H1 (cell line): Measurements from ENCODE around the gene MAP1B. TPM values are rescaled to one million over a fixed set of nuclear protein-coding genes. Genes with fewer than 3 reads are reported as not detected.

Experiments
- CTCF ChIA-PET: fragments of 300-600 bp; sonication (Branson Sonifier 250); formaldehyde crosslinking; loops from one replicate; lab custom pipeline; 2021; ENCODE audit not compliant: partially characterized antibody; lab: Charles Lee
- POLR2A ChIA-PET: fragments of 300-600 bp; sonication (Branson Sonifier 250); formaldehyde crosslinking; loops from one replicate; lab custom pipeline; 2021; ENCODE audit warnings: inconsistent platforms; ENCODE audit not compliant: partially characterized antibody; lab: Charles Lee
- DNase-seq, 2 experiments: peaks; one replicate each; pipeline versions ENCODE4 v3.0.0 to v3.0.0-alpha.2; 2010 to 2022; ENCODE audit warnings: low spot score in 2 of 2, low read depth in 1 of 2, mixed read lengths in 1 of 2
- FAIRE-seq: peaks from 2 replicates; lab custom pipeline; 2011; peaks lifted over from hg19 to GRCh38; lab: Jason Lieb, UNC
- H2AFZ ChIP-seq: 2 replicates; pipeline ENCODE4 v1.8.1; 2012; ENCODE audit warnings: low read length, inconsistent platforms
- H2AK5ac ChIP-seq: 2 replicates; pipeline ENCODE4 v1.6.1; 2013; ENCODE audit warnings: low read depth, low read length
- H2BK120ac ChIP-seq: replicated peaks from 2 replicates; pipeline ENCODE3; 2013; ENCODE audit warnings: low read depth, low read length, inconsistent platforms
- H2BK12ac ChIP-seq: 2 replicates; pipeline ENCODE4 v1.6.1; 2013; ENCODE audit warnings: low read depth, low read length
- H2BK15ac ChIP-seq: 2 replicates; pipeline ENCODE4 v1.6.1; 2013; ENCODE audit warnings: low read length
- H2BK20ac ChIP-seq: 2 replicates; pipeline ENCODE4 v1.6.1; 2013; ENCODE audit warnings: low read length
- H2BK5ac ChIP-seq: 2 replicates; pipeline ENCODE4 v1.6.1; 2013; ENCODE audit warnings: low read depth, low read length
- H3K14ac ChIP-seq: 2 replicates; pipeline ENCODE4 v1.6.1; 2013; ENCODE audit warnings: inconsistent platforms; ENCODE audit not compliant: insufficient read length
- H3K18ac ChIP-seq: 2 replicates; pipeline ENCODE4 v1.6.1; 2013; ENCODE audit warnings: low read length; ENCODE audit errors: extremely low read depth
- H3K23ac ChIP-seq: 2 replicates; pipeline ENCODE4 v1.6.1; 2013; ENCODE audit warnings: inconsistent platforms; ENCODE audit not compliant: insufficient read length
- H3K23me2 ChIP-seq: 2 replicates; pipeline ENCODE4 v1.6.1; 2013; ENCODE audit warnings: low read depth, low read length
- H3K27ac ChIP-seq: 2 replicates; pipeline ENCODE4 v1.6.1; 2011; ENCODE audit warnings: low read depth, low read length, inconsistent platforms
- H3K27me3 ChIP-seq, 4 experiments: replicated peaks in 1 of 4; 1 replicate in 1 of 4; 2 replicates in 3 of 4; pipeline versions ENCODE4 v1.6.1 to v1.8.1; 2011 to 2013; ENCODE audit warnings: low read length in 3 of 4, mild to moderate bottlenecking in 3 of 4, inconsistent platforms in 2 of 4, mixed read lengths in 2 of 4, moderate library complexity in 1 of 4; ENCODE audit not compliant: control insufficient read depth in 3 of 4, insufficient read depth in 3 of 4; ENCODE audit errors: extremely low read depth in 1 of 4
- H3K36me3 ChIP-seq, 4 experiments: 2 replicates each; pipeline versions ENCODE4 v1.6.1 to v1.8.1; 2011 to 2013; ENCODE audit warnings: mild to moderate bottlenecking in 4 of 4, low read length in 3 of 4, moderate library complexity in 2 of 4, control low read depth in 1 of 4, inconsistent platforms in 1 of 4; ENCODE audit not compliant: insufficient read depth in 4 of 4, control insufficient read depth in 2 of 4
- H3K4ac ChIP-seq: replicated peaks from 2 replicates; pipeline ENCODE3; 2013; ENCODE audit warnings: low read length, low read depth, mixed read lengths, inconsistent platforms; ENCODE audit not compliant: insufficient read length
- H3K4me1 ChIP-seq, 4 experiments: replicated peaks in 1 of 4; 1 replicate in 1 of 4; 2 replicates in 3 of 4; pipeline versions ENCODE4 v1.6.1 to v1.8.1; 2011 to 2013; ENCODE audit warnings: low read length in 3 of 4, inconsistent platforms in 2 of 4, mixed read lengths in 1 of 4; ENCODE audit not compliant: insufficient read depth in 4 of 4, control insufficient read depth in 3 of 4
- H3K4me2 ChIP-seq, 2 experiments: 2 replicates each; pipeline versions ENCODE4 v1.6.1 to v1.8.1; 2011 to 2013; ENCODE audit warnings: low read depth in 2 of 2, low read length in 2 of 2, control low read depth in 1 of 2, inconsistent platforms in 1 of 2, mild to moderate bottlenecking in 1 of 2; ENCODE audit not compliant: insufficient read depth in 1 of 2
- H3K4me3 ChIP-seq, 4 experiments: fragments of 200-600, 300-600 bp in 1 of 4; sonication (generic), shearing (Covaris generic), sonication (Bioruptor Twin) in 1 of 4; 2 replicates each; pipeline versions ENCODE4 v1.5.1 to v1.8.1; 2011 to 2016; ENCODE audit warnings: low read length in 4 of 4, low read depth in 3 of 4, control low read depth in 2 of 4, inconsistent platforms in 2 of 4, mild to moderate bottlenecking in 2 of 4, mixed read lengths in 1 of 4, moderate library complexity in 1 of 4; ENCODE audit not compliant: insufficient read depth in 2 of 4; ENCODE audit errors: extremely low read depth in 1 of 4
- H3K56ac ChIP-seq: replicated peaks from 2 replicates; pipeline ENCODE3; 2013; ENCODE audit warnings: low read depth, mild to moderate bottlenecking, mixed read lengths, low read length, inconsistent platforms; ENCODE audit not compliant: insufficient read length
- H3K79me1 ChIP-seq: 2 replicates; pipeline ENCODE4 v1.6.1; 2013; ENCODE audit warnings: low read depth, low read length, control low read depth
- H3K79me2 ChIP-seq, 2 experiments: 2 replicates each; pipeline versions ENCODE4 v1.6.1 to v1.8.1; 2012 to 2013; ENCODE audit warnings: low read length in 2 of 2, mild to moderate bottlenecking in 2 of 2, inconsistent platforms in 1 of 2; ENCODE audit not compliant: insufficient read depth in 2 of 2, control insufficient read depth in 1 of 2
- H3K9ac ChIP-seq, 4 experiments: replicated peaks in 1 of 4; 1 replicate in 1 of 4; 2 replicates in 3 of 4; pipeline versions ENCODE4 v1.6.1 to v1.8.1; 2011 to 2013; ENCODE audit warnings: low read depth in 3 of 4, low read length in 3 of 4, control low read depth in 2 of 4, mild to moderate bottlenecking in 2 of 4, moderate library complexity in 2 of 4, inconsistent platforms in 1 of 4; ENCODE audit errors: extremely low read depth in 1 of 4
- H3K9me3 ChIP-seq, 2 experiments: 2 replicates each; pipeline versions ENCODE4 v1.6.1 to v1.8.1; 2012 to 2013; ENCODE audit warnings: mild to moderate bottlenecking in 2 of 2, moderate library complexity in 2 of 2, control low read depth in 1 of 2, inconsistent platforms in 1 of 2, low read depth in 1 of 2, low read length in 1 of 2, mixed read lengths in 1 of 2; ENCODE audit not compliant: insufficient read depth in 2 of 2
- H4K20me1 ChIP-seq, 2 experiments: replicated peaks in 1 of 2; 2 replicates each; pipeline versions ENCODE3 to v1.8.1; 2011 to 2013; ENCODE audit warnings: inconsistent platforms in 2 of 2, low read length in 2 of 2, mild to moderate bottlenecking in 1 of 2; ENCODE audit not compliant: insufficient read depth in 2 of 2, control insufficient read depth in 1 of 2
- H4K5ac ChIP-seq: 2 replicates; pipeline ENCODE4 v1.6.1; 2013; ENCODE audit warnings: low read length, low read depth, mixed read lengths, inconsistent platforms; ENCODE audit not compliant: insufficient read length
- H4K8ac ChIP-seq: 2 replicates; pipeline ENCODE4 v1.8.0; 2013; ENCODE audit warnings: mild to moderate bottlenecking, moderate library complexity, low read length, inconsistent platforms; ENCODE audit not compliant: insufficient read depth; ENCODE audit errors: extremely low read depth
- H4K91ac ChIP-seq: replicated peaks from 2 replicates; pipeline ENCODE3; 2013; ENCODE audit warnings: low read length, mixed read lengths, inconsistent platforms; ENCODE audit not compliant: insufficient read length
- CEBPB ChIP-seq: IDR thresholded peaks from 2 replicates; pipeline ENCODE4 v1.6.1; 2012; ENCODE audit warnings: low read depth, low read length
- EGR1 ChIP-seq: IDR thresholded peaks from 2 replicates; pipeline ENCODE4 v1.6.1; 2011; ENCODE audit warnings: low read depth, low read length, borderline replicate concordance
- HDAC6 ChIP-seq: IDR thresholded peaks from one replicate; pipeline ENCODE4 v1.7.1; 2012; ENCODE audit warnings: low read depth, mild to moderate bottlenecking, inconsistent platforms, low read length, moderate library complexity
- PHF8 ChIP-seq: fragments of 200-600 bp; sonication (generic); conservative IDR thresholded peaks from 2 replicates; pipeline ENCODE4 v1.7.1; 2012; ENCODE audit warnings: low read depth, mild to moderate bottlenecking, inconsistent platforms, low read length, moderate library complexity
- SAP30 ChIP-seq: fragments of 300-600 bp; sonication (generic); IDR thresholded peaks from 2 replicates; pipeline ENCODE4 v1.7.1; 2012; ENCODE audit warnings: low read length, moderate library complexity, mild to moderate bottlenecking, inconsistent platforms; ENCODE audit not compliant: insufficient read depth, insufficient replicate concordance
- SP2 ChIP-seq: IDR thresholded peaks from 2 replicates; pipeline ENCODE4 v1.6.1; 2012; ENCODE audit warnings: mild to moderate bottlenecking, low read length, inconsistent platforms
- WGBS, 2 experiments: shearing (Covaris generic) in 1 of 2; methylation state at CpG; one replicate each; pipeline versions ENCODE4 v1.1.6 to v1.1.7; 2013 to 2015; ENCODE audit warnings: low lambda C conversion rate in 2 of 2, mixed read lengths in 2 of 2, inconsistent platforms in 1 of 2, low coverage in 1 of 2, missing lambda C conversion rate in 1 of 2; ENCODE audit not compliant: insufficient replicate concordance in 2 of 2, insufficient coverage in 1 of 2, insufficient read length in 1 of 2; ENCODE audit errors: extremely low coverage in 1 of 2, missing lambda C conversion rate in 1 of 2; 5-methylcytosine and 5-hydroxymethylcytosine counted together
- polyA plus RNA-seq, 7 experiments: library from polyadenylated mRNA; depleted of rRNA in 3 of 7; stranded (reverse) in 5 of 7; unstranded in 2 of 7; fragments of >200 nt in 5 of 7; fragments of 200-250 nt in 2 of 7; gene quantifications; 1 replicate in 5 of 7; 2 replicates in 1 of 7; 4 replicates in 1 of 7; pipeline versions ENCODE4 v1.2.1 to v1.2.3, GENCODE V29; 2011 to 2013; ENCODE audit warnings: missing spikeins in 2 of 7, mixed read lengths in 2 of 7
- total RNA-seq: library from RNA; stranded (reverse); fragmentation: NEBNext Ultra II Directional; extraction: Animal tissue kit (Norgen Biotek cat#: 25700); gene quantifications from 2 replicates; pipeline ENCODE4 v1.2.1, GENCODE V29; 2021
- TF ChIP-seq, protein P1 (sequence below): IDR thresholded peaks from 2 replicates; pipeline ENCODE4 v1.6.1; 2011; ENCODE audit warnings: low read length, improper control_type of control experiment
- TF ChIP-seq, protein P2 (sequence below): IDR thresholded peaks from 2 replicates; pipeline ENCODE4 v1.6.1; 2012; ENCODE audit warnings: low read length, inconsistent platforms

The MAP1B gene
- total and polyA plus RNA-seq, 2 of the 8 experiments (the other 6 are each of a cell fraction or from before 2014, with no cell fraction given), result 24.5 to 120 TPM

DNA sequence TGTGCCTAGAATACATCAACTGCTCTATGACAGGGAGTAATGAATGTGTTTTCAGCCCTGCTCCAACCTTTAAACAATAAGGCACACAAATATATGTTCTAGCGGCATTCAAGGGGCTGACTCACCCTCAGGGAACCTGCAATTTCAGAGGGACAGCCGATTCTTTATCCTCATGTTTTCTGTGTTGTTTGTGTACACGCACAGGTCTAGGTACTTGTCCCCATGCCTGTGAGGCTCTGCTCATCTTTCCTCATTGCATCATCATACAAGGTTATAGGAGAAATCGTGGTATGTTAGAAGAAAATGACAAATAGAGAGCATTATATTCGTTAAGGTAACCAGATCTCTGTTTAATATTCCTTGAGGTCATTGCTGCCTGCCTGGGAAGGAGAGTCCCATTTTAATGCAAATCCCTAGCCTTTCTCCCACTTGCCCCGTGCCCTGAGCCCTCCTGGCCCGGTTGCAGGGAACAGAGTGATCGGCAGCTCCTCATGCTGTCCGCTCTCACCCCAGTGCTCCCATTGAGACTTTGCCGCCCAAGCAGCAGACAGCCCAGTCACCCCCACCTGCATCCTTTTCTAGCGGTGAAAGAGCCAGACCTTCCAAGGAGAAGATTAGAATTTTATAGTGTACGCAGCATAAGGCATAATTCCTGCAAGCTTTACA lies 14.6 kb downstream of the MAP1B start:
- peak overlapping the region; percentile 77 for H4K5ac ChIP-seq
- TF ChIP-seq, protein P1, sequence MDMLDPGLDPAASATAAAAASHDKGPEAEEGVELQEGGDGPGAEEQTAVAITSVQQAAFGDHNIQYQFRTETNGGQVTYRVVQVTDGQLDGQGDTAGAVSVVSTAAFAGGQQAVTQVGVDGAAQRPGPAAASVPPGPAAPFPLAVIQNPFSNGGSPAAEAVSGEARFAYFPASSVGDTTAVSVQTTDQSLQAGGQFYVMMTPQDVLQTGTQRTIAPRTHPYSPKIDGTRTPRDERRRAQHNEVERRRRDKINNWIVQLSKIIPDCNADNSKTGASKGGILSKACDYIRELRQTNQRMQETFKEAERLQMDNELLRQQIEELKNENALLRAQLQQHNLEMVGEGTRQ, result no peak
- TF ChIP-seq EGR1 (no peak), PHF8 (no peak), SAP30 (no peak), SP2 (no peak), HDAC6 (no peak), CEBPB (no peak)
- TF ChIP-seq, protein P2, sequence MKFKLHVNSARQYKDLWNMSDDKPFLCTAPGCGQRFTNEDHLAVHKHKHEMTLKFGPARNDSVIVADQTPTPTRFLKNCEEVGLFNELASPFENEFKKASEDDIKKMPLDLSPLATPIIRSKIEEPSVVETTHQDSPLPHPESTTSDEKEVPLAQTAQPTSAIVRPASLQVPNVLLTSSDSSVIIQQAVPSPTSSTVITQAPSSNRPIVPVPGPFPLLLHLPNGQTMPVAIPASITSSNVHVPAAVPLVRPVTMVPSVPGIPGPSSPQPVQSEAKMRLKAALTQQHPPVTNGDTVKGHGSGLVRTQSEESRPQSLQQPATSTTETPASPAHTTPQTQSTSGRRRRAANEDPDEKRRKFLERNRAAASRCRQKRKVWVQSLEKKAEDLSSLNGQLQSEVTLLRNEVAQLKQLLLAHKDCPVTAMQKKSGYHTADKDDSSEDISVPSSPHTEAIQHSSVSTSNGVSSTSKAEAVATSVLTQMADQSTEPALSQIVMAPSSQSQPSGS, result 0 out of 2 replicates have a peak, but pooled peaks have one; percentile 17

More for the DNA sequence above, 14.6 kb downstream of the MAP1B start:
- WGBS, 2 experiments, result 34% methylated on average over 12 of the region's 12 CpGs; no CpG with 5 or more reads in 1 of the 2 experiments
- H3K4ac ChIP-seq, result peak overlapping the region; percentile 93
- H3K9ac ChIP-seq, result no peak overlapping the region
- H2BK15ac ChIP-seq, result no peak overlapping the region
- no peak overlapping the region for H3K56ac ChIP-seq
- H3K4me2 ChIP-seq, result peak overlapping the region; percentile 51 to 70
- no peak overlapping the region for H3K23ac ChIP-seq
- no peaks in the 10 kb centered on the region for H3K27me3 ChIP-seq
- FAIRE-seq (peak; percentile 19), DNase-seq (no peak)
- H3K23me2 ChIP-seq, result no peaks in the 10 kb centered on the region
- H3K9me3 ChIP-seq, result no peaks in the 10 kb centered on the region
- H3K18ac ChIP-seq, result no peak overlapping the region; the same call in none of the 2 replicates
- no peaks in the 10 kb centered on the region; the same call in 1 of the 2 replicates for H3K79me1 ChIP-seq
- no peak overlapping the region for H3K14ac ChIP-seq
- CTCF ChIA-PET, result interaction anchor here (0.6 to 1.6 kb wide), 4 partner anchors 13 to 334 kb away, joined by 3 to 5 read pairs (median 3); no protein-coding TSS in a partner anchor
- H4K91ac ChIP-seq, result no peak overlapping the region
- no peak overlapping the region for H2BK12ac ChIP-seq
- H3K4me3 ChIP-seq, result peak overlapping the region in 1 of 4 experiments; percentile 28; a peak in 1 of 8 replicates
- peak overlapping the region; percentile 40; the same call in 1 of the 2 replicates for H3K27ac ChIP-seq
- H3K4me1 ChIP-seq, result peaks cover 11 to 24% (median 20%) of the 10 kb centered on the region in 4 experiments
- no peak overlapping the region for H2AK5ac ChIP-seq
- H4K20me1 ChIP-seq, result peaks cover 0 to 3% of the 10 kb centered on the region in 2 experiments
- peaks cover 0 to 26% of the 10 kb centered on the region in 2 experiments; a peak in 3 of 4 replicates for H3K79me2 ChIP-seq
- peak overlapping the region; percentile 73; the same call in 1 of the 2 replicates for H4K8ac ChIP-seq
- no peak overlapping the region for H2BK120ac ChIP-seq
- POLR2A ChIA-PET, result interaction anchor here (0.9 to 9.1 kb wide), 3 partner anchors 12 to 186 kb away, joined by 4 to 72 read pairs (median 4); partner anchors contain the start of gene MAP1B
- H2BK20ac ChIP-seq, result peak overlapping the region; percentile 43
- peaks cover 0 to 28% (median 8%) of the 10 kb centered on the region in 4 experiments; a peak in 5 of 8 replicates for H3K36me3 ChIP-seq
- peak overlapping the region; percentile 3 for H2BK5ac ChIP-seq
- H2AFZ ChIP-seq, result 0 out of 2 replicates have a peak overlapping the region, but pooled peaks have one; percentile 29
